ENCODE data around the gene TUBB6.

The TUBB6 gene

DNA sequence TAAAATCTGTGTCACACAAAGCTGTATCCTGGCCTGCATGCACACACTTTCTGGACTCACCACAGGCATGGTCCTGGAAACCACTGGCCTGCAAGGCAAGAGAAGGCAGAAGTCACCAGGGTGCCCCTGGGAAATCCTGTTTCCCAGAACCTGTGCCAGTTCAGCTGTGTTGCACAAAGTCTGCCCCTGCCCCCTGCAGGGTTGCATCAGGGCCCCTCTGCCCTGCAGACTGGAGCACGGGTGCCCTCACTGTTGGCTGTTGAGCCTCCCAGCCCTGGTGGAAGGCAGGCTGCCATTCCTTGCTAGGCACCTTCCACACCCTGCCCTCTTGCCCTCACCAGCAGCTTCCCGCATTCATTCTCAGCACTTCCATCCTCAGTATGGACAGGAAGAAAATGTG lies 18.0 kb upstream of the TUBB6 start:
- no peak for DNase-seq (ENCODE audit: low read depth in 1 of 2, low spot score in 1 of 2)

DNA sequence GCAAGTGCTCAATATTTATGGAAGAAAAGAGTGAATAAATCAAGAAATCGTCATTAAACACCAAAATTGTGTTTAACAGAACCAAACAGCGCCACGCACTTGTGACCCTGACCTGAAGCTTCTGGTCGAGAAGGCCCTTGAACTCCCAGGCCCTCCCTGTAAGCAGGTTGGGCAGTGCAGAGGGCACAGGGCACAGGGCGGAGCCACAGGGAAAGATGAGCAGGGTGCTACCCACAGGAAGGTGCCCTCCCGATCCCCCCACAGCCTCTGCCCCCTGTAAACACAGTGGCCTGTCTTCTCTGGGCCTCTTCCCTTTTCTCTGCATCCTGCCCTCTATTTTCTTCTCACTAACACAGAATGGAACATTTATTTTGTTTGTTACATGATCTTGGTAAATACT lies 16.9 kb upstream of the TUBB6 start:
- no peak for DNase-seq (ENCODE audit: low read depth in 1 of 2, low spot score in 1 of 2)

DNA sequence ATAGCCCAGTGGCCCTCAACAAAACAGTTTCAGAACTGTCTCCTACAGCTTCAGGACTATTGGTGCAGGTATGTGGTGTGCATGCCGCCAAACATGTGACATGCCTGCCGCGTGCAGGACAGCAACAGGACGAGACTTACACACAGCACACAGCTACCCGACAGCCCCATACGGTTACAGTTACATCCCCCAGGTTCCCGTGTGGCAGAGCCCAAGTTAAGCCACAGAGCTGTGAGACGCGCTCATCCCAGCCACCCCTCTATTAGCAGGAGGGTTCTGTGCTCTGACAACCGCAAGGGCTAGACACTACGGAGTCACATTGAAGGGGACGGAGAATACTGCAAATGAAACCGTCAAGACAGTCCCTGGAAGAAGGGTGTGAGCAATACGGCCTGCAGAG lies 16.4 kb upstream of the TUBB6 start:
- DNase-seq (ENCODE audit: low read depth in 1 of 2, low spot score in 1 of 2), result no peak

DNA sequence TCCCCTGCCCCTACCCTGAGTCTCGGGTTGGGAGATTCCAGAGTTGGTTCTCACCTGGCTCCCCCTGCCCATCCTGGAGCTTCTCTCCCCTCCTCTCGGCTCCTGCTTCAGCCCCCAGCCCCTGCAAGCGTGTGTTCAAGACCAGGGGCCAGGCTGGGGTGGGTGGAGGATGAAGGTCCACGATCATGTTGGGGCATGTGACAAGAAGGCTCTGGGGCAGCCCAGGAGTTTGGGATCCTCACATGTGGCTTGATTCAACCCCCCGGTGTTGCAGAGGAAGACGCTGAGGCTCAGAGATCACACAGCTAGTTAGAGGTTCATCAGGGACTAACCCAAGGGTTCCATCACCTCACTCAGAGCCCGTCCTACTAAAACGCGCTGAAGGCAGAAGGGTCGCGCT lies 14.2 kb upstream of the TUBB6 start:
- DNase-seq (ENCODE audit: low read depth in 1 of 2, low spot score in 1 of 2), result no peak

DNA sequence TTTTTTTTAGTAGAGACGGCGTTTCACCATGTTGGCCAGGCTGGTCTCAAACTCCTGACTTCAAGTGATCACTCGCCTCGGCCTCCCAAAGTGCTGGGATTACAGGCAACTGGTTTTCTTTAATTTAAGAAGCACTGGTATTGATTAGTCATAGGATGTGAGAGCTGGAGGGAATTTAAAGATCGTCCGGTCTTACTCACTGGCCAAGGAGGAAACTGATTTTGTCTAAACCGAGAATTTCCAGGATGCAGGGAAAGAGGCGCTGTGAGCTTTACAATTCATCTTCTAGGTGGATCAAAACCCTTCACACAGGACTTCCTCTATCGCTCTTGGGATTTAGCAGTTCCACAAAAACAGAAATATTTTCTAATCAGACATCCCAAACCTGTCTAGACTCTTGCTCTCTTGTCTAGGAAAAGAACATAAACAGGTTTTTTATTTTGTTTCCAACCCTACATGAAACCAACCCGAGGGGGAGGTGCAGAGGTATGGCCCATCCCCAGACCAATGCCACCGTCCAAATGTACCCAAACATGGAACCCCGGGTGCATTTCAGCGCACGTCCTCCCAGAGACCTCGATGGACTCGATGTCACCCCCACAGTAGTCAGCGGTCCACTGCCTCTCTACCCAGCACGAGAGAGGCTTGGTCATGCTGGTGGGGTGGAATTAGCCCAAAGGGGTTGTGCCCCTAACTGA lies 12.5 kb upstream of the TUBB6 start:
- no peak for DNase-seq (ENCODE audit: low read depth in 1 of 2, low spot score in 1 of 2)

DNA sequence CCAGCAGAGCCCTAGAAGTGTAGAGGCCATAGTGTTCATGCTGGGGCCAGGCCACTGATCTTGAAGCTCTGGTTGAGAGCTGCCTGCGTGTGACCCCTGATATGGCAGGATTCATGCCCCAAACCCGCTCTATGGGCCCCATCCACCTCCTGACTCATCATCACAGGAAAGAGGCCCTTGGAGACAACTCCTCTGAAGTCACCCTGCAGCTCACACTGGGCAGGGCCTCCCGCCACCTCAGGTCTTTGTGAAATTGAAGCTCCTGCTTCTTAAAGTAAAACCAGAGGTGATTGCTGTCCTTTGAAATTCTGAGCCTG lies 12.0 kb upstream of the TUBB6 start:
- no peak for DNase-seq (ENCODE audit: low read depth in 1 of 2, low spot score in 1 of 2)

DNA sequence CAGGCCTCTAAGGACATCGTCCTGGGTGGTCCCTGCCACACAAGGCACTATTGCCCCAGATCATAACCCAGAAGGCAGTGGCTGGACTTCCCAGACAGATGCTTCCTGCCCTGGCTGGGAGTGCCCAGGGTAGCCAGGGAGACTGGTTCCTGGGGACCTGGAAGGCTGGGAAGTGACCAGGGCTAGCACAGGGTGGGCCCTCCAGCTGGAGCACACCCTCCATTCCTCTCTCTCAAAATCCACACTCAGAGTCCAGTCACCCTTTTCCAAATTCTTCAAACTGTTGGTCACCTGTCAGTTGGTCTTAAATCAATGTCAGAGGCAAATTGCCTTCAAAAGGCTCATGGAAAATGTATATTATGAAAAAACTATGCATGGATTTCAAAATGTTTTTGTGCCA lies 11.6 kb upstream of the TUBB6 start:
- no peak for DNase-seq (ENCODE audit: low read depth in 1 of 2, low spot score in 1 of 2)

DNA sequence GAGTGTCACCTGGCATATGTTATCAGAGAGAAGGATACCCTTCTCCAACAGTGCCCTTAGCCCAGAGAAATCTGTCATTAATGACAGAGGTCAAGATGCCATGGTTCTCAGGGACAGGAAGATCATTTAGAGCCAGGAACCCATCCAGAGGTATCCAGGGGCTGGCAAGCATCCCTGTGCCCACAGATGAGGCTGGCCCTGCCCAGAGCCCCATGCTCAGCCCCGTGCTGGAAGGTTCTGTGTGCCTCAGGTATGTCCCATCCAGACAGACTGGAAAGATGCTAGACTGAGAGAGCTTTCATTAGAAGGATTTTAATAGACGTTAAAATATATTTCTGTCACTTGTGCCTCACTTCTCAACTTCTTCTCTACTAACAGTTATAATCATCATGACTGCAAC lies 8.2 kb upstream of the TUBB6 start:
- no peak for DNase-seq (ENCODE audit: low read depth in 1 of 2, low spot score in 1 of 2)

DNA sequence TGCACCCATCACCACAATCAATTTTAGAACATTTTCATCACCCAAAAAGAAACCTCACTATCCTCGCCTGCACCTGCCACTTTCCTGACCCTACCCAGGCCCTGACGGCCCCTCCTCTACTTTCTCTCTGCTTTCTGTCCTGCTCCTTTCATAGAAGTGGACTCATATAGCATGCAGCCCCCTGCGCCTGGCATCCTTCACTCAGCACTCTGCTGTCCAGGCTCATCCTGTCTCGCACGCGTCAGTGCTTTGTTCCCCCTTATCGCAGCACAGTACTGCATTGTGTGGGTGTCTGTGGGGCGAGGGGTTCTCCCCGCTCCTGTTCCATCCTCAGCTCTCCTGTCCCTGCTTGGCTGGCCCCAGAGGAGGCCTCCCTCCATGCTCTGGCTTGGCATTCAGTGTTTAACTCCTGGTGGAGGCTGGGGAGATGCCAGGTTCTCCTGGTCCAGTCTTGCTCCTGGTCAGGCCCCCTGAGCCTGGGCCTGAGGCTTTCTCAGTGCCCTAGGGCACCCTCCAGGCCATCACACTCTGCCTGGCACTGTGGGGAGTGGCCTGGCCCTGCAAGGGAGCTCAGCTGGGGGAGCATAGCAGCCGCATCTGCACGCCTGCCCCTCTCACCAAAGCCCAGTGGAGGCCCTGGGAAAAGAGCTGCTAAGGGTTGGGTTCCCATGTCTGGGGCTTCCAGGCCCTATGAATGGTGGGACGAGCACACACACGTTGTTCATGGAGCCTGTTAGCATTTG lies 6.6 kb upstream of the TUBB6 start:
- no peak for DNase-seq (ENCODE audit: low read depth in 1 of 2, low spot score in 1 of 2)

DNA sequence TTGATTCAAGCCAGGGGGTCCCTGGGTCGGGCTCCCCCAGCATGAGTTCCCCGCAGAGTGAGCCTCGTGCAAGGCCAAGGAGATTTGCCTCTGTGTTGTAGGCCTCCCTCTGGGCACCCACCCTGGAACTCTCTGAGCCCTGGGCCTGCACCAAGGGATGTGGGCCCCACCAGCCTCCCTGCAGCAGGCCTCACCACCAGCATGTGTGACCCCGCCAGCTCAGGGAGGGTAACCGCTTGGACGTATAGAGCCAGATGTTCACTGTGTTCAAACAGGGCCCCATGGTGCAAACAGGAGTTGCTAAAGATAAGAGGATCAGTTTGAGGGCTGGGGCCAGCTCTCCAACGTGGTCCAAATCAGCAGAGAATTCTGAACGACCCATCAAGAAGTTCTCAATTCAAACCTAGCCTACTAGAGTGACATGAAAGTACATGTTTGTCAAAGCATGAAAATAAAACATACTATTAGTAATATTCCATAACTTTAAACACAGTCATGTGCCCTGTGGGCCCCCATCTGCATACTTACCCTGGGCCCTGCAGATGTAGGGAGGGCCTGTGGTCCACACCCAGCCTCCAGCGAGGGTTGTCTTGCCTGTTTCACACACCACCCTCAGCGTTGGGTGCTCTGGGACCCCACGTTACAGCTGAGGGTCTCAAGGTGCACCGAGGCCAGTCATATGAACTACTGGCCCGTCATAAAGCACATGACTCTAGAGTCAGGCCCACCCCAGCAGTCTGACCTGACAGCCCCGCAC lies 5.5 kb upstream of the TUBB6 start:
- no peak for DNase-seq (ENCODE audit: low read depth in 1 of 2, low spot score in 1 of 2)

DNA sequence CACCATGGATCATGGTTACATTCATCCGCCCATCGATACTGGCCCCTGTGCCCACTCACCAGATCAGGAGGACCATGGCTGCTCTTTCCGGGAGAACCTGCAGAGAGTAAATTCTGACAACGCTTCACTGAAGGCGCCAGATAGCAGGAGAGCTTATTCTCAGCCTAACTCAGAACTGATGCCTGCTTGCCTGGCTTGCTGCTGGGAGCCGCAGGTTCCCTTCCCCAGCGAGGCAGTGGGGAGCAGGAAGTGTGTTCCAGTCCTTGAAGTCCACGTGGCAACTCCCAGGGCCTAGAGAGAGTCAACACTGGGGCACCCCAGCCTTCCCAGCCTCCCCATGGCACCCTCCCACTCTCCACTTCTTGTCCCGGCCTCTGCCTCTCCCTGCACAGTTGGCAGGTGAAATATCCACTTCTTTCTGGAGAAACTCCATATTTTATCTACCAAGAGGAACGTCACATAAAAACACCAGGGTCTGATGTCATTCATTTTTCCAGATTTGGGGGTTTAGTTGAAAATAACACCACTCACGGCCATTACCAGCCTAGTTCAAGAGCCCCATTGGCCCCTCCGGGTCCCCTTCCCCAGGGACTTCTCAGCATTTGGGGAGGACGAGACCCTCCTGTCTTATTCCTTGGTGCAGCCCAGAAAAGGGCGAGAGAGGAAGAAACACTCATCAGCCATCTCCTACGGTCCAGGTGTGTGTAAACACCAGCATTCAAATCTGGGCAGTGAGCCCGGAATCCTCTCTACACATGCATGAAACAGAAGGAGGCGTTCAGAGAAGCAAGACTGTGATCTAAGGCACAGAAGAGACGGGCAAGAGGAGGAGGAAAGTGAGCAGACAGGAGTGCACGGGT lies 3.5 kb upstream of the TUBB6 start:
- no peak for DNase-seq (ENCODE audit: low read depth in 1 of 2, low spot score in 1 of 2)

DNA sequence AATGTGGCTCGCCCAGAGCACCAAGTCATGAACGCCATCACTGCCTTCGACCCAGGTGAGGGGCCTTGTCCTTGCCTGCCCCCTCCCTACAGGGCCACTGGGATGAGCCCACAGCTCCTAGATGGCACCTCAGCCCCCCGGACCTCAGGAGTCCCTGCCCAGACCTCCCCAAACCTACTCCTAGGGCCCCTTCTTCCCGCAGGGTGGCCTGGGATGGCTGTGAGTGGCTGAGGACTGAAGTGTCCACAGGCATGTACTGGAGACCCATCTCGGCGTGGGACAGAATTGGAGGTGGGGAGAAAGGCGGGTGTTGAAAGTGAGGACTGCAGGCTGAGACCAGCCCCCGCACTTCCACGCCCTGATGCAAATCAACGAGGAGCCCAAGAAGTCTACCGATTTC lies 2.8 kb upstream of the TUBB6 start:
- DNase-seq (ENCODE audit: low read depth in 1 of 2, low spot score in 1 of 2), result no peak

DNA sequence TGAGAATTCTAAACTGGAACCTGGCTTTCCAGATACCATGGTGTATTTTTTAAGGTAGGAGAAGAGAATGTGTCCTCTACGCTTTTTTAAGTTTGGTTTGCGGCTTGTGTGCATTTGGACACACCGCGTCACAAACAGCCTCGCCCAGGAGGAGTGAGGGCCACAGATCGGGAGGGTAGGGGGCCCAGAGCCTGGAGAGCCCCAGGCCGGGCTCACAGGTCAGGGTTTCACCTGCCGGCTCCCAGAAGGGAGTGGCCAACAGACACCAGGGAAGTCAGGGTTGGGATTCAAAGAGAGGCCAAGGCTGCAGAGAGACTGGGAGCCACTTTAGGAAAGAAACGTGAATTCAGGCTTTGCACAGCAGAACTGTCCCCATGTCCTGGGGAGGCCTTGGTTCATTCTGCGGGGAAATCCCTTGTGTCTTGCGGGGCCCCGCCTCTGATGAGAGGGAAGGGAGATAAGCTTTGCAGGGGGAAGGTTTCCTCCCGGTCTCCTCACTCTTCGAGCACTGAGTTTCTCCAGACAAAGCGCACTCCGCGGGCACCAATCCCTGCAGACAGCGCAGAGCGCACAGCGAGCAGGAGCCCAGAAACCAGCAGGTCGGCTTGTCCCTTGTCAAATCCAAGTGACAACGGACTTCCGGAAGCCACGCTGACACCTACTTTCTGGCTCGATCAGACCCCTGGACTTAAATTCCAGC lies 2.0 kb upstream of the TUBB6 start:
- DNase-seq (ENCODE audit: low read depth in 1 of 2, low spot score in 1 of 2), result no peak

DNA sequence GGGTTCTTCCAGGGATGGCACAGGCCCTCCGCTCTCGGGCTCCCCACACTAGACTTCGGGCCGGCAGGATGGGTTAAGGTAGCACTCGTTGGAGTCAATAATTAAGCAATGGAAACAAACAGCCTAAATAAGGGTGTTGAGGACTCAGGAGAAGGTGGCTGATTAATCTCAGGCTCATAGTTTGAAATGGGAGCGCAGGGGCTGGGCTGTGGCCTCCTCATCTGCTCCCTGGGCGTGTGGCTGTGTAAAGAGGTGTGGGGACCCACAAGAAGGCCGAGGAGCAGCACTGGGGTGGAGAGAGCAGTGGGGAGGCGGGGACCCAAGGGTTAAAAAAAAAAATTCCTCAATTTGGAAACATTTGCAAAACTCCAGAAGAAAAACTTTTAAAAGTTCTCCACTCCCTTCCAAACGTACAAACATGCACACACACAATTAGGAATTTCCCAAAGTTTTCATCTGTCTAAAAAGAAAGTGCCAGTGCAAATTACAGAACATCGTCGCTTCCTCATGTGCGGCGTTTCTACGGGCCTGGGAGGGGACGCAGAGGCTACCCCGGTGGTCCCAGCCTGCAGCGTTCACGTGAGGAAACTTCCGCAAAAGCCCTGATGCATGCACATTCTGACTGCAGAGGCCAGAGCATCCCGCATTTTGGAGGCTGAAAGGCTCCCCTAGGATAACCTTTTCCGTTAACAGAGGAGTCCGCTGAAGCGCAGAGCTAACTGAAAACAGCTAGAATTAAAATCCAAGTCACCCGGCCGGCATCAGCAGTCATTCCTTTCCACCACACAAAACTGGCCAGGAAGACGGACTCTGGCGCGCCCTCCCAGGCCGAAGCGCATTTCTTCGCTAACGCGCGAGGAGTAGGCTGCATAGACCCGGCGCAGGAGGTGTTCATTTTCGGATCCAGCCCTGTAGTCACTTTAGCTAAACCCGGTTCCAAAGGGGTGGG lies 1.0 kb upstream of the TUBB6 start:
- DNase-seq (ENCODE audit: low read depth in 1 of 2, low spot score in 1 of 2), result no peak

DNA sequence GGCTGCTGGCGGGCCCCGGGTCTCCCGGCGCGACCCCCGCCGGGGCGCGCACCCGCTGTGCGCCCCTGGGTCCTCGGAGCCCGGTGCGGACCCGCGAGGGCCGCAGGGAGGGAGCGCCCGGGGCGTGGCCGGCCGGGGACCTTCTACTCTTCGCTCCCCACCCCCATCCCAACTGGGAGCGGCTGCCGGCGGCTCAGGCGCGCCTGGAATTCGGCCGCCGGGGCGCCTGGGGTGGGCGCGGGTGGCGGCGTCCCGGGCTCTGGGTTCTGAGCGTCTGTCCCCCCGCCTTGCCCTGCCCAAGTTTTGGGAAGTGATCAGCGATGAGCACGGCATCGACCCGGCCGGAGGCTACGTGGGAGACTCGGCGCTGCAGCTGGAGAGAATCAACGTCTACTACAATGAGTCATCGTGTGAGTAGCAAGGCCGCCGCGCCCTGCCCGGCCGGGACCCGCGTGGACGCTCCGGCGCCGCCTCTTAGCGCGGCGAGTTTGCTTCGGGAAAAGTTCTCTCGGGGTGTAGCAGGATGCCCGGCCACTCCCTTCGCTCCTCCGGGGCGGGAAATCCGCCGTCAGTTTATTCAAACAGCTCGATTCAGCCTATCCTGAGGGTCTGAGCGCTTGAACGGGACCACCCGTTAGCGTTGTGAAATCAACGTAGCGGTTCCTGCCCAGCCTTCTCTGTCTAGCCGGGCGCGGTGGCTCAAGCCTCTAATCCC lies 502 bp downstream of the TUBB6 start:
- no peak for DNase-seq (ENCODE audit: low read depth in 1 of 2, low spot score in 1 of 2)

DNA sequence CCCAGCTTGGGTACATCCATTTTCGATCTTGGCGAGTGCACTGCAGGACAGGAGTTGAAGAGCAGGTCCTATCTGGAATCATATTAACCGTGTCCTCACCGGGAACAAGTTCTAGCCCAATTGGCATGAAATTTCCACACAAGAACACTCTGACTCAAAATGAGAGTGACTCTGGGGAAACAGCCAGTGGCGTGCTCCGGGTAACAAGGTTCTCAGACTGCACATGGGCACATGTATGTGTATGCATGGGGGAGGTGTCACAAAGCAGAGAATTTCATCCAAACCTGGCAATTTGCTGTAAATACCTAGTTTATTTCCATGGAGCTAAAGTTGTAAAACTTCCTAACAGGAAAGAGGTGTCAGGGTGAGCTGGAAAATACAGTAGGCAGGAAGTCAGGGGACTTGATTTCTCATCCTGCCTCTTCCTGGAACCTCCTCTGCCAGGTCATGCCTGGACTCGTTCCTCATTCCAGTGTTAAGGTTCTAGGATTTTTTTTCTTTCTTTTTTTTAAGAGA lies 1.7 kb downstream of the TUBB6 start:
- DNase-seq (ENCODE audit: low read depth in 1 of 2, low spot score in 1 of 2), result no peak

DNA sequence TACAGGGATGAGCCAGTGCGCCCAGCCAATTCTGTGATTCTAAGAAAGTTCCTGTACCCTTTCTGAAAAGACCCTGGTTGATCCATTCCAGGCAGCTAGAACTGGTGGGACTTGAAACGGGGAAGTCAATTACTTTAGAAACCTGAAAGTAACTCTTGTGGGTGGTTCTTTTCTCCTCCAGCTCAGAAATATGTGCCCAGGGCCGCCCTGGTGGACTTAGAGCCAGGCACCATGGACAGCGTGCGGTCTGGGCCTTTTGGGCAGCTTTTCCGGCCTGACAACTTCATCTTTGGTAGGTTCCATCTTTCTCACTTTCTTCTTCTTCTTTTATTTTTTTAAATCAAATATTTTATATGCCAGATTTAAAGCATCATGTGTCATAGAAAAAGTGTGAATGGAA lies 2.7 kb downstream of the TUBB6 start:
- no peak for DNase-seq (ENCODE audit: low read depth in 1 of 2, low spot score in 1 of 2)

DNA sequence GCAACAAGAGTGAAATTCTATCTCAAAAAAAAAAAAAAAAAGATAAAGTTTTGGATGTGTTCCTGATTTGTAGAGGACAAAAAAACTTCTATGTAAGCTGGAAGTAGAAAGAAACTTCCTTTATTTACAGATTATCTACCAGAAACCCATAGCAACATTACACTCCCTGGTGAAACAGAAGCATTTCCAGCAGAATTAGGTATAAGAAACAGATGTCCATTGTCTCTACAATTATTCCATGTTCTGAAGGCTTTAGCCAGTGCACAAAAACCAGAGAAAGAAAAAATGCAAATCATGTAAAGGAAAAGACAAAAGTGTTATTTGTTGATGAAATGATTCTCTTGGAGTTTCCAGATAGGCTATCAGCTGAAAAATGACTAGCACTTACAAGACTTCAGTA lies 4.9 kb downstream of the TUBB6 start:
- no peak for DNase-seq (ENCODE audit: low read depth in 1 of 2, low spot score in 1 of 2)
